Activated CD8-positive, alpha-beta T cell treated with anti-CD3 and anti-CD28 coated beads for 36 hours (primary cell): ENCODE results near the gene GLOD5. TPM values are rescaled to one million over a fixed set of nuclear protein-coding genes. Genes with fewer than 3 reads are reported as not detected.

Experiments used
- ATAC-seq: fragments of 200-7000 bp; cut with Tn5 transposase; one replicate; pipeline ENCODE4 v1.10.0; 2021; ENCODE audit warnings: mild to moderate bottlenecking, moderate library complexity
- CTCF ChIA-PET: fragments of 350-600 bp; sonication (Branson Sonifier 250); formaldehyde crosslinking; loops from one replicate; lab custom pipeline; 2021; ENCODE audit warnings: antibody characterized with exemption; lab: Charles Lee
- POLR2A ChIA-PET: fragments of 350-600 bp; sonication (Branson Sonifier 250); formaldehyde crosslinking; loops from one replicate; lab custom pipeline; 2021; ENCODE audit warnings: antibody characterized with exemption; lab: Charles Lee
- DNase-seq: peaks from one replicate; pipeline ENCODE4 v3.0.0-alpha.2; 2020
- H3K27ac Mint-ChIP-seq: one replicate; pipeline ENCODE4 v1.8.0; 2021; ENCODE audit warnings: mild to moderate bottlenecking, mixed read lengths
- H3K27me3 Mint-ChIP-seq: one replicate; pipeline ENCODE4 v1.8.0; 2021; ENCODE audit warnings: mixed read lengths
- H3K36me3 Mint-ChIP-seq: one replicate; pipeline ENCODE4 v1.8.0; 2021; ENCODE audit warnings: low read depth, mixed read lengths
- H3K4me1 Mint-ChIP-seq: one replicate; pipeline ENCODE4 v1.8.0; 2021; ENCODE audit warnings: low read depth, mixed read lengths
- H3K4me3 Mint-ChIP-seq: one replicate; pipeline ENCODE4 v1.8.0; 2021; ENCODE audit warnings: mild to moderate bottlenecking, moderate library complexity, mixed read lengths
- H3K9me3 Mint-ChIP-seq: one replicate; pipeline ENCODE4 v1.8.0; 2021; ENCODE audit warnings: mixed read lengths
- intact Hi-C: fragments of 100-400 bp; cut with micrococcal nuclease; formaldehyde crosslinking; loops from one replicate; pipeline ENCODE4 v1.10.0; 2022
- total RNA-seq, 2 experiments: library from RNA; stranded (reverse); gene quantifications; one replicate each; pipeline ENCODE4 v1.2.3, GENCODE V29; 2021
- TF ChIP-seq, protein P1 (sequence below): fragments of 200-600 bp; IDR thresholded peaks from one replicate; pipeline ENCODE4 v1.8.0; 2022; ENCODE audit warnings: antibody characterized with exemption, mild to moderate bottlenecking

The GLOD5 gene
- total RNA-seq, 2 experiments from 2014 or later = not detected

DNA sequence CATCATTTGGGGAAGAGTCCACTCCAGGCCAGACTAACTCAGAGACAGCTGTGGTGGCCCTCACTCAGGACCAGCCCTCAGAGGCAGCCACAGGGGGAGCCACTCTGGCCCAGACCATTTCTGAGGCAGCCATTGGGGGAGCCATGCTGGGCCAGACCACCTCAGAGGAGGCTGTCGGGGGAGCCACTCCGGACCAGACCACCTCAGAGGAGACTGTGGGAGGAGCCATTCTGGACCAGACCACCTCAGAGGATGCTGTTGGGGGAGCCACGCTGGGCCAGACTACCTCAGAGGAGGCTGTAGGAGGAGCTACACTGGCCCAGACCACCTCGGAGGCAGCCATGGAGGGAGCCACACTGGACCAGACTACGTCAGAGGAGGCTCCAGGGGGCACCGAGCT is 61.5 kb downstream of the GLOD5 start:
- Mint-ChIP-seq H3K9me3 (no peaks in the 10 kb centered on the region), H3K27me3 (peaks cover 8% of the 10 kb centered on the region), H3K4me3 (no peak overlapping the region), H3K27ac (no peak overlapping the region), H3K36me3 (peaks cover 24% of the 10 kb centered on the region), H3K4me1 (peaks cover 6% of the 10 kb centered on the region)
- CTCF ChIA-PET = no interaction called here
- POLR2A ChIA-PET = interaction anchor here (0.5 kb wide), 1 partner anchor 302 kb away, joined by 3 read pairs; the partner anchor contains the start of gene EBP
- ATAC-seq (no peak), DNase-seq (no peak)
- intact Hi-C loops = no loop called here
- TF ChIP-seq, protein P1, sequence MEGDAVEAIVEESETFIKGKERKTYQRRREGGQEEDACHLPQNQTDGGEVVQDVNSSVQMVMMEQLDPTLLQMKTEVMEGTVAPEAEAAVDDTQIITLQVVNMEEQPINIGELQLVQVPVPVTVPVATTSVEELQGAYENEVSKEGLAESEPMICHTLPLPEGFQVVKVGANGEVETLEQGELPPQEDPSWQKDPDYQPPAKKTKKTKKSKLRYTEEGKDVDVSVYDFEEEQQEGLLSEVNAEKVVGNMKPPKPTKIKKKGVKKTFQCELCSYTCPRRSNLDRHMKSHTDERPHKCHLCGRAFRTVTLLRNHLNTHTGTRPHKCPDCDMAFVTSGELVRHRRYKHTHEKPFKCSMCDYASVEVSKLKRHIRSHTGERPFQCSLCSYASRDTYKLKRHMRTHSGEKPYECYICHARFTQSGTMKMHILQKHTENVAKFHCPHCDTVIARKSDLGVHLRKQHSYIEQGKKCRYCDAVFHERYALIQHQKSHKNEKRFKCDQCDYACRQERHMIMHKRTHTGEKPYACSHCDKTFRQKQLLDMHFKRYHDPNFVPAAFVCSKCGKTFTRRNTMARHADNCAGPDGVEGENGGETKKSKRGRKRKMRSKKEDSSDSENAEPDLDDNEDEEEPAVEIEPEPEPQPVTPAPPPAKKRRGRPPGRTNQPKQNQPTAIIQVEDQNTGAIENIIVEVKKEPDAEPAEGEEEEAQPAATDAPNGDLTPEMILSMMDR = no peak

Other genes with a start within 250 kb of the GLOD5 start
- 100 to 1,000 TPM; 159 to 164 TPM for gene EBP, start 239.9 kb upstream of the GLOD5 start, total RNA-seq
- gene TBC1D25, start 222.0 kb upstream of the GLOD5 start, total RNA-seq = 10 to 100 TPM; 11.4 to 11.9 TPM
- gene RBM3, start 187.3 kb upstream of the GLOD5 start, total RNA-seq = 100 to 1,000 TPM; 191 to 195 TPM
- gene WDR13, start 164.3 kb upstream of the GLOD5 start, total RNA-seq = 10 to 100 TPM; 31.6 to 38.6 TPM
- 10 to 100 TPM; 81.6 to 81.9 TPM for gene WAS, start 77.9 kb upstream of the GLOD5 start, total RNA-seq
- gene SUV39H1, start 65.0 kb upstream of the GLOD5 start, total RNA-seq = 10 to 100 TPM; 26.8 to 28.4 TPM
- not detected for gene GATA1, start 24.8 kb downstream of the GLOD5 start, total RNA-seq
- 10 to 100 TPM; 51.2 to 54.5 TPM for gene HDAC6, start 40.3 kb downstream of the GLOD5 start, total RNA-seq
- not detected for gene ERAS, start 64.8 kb downstream of the GLOD5 start, total RNA-seq
- gene PCSK1N, start 73.9 kb downstream of the GLOD5 start, total RNA-seq = 1 to 10 TPM; 1.1 to 1.4 TPM
- 10 to 100 TPM; 50.1 to 52.2 TPM for gene TIMM17B, start 136.0 kb downstream of the GLOD5 start, total RNA-seq
- 10 to 100 TPM; 63.9 to 66.5 TPM for gene PQBP1, start 136.2 kb downstream of the GLOD5 start, total RNA-seq
- gene SLC35A2, start 149.9 kb downstream of the GLOD5 start, total RNA-seq = 10 to 100 TPM; 14.7 to 15.0 TPM
- 100 to 1,000 TPM; 169 to 177 TPM for gene PIM2, start 157.3 kb downstream of the GLOD5 start, total RNA-seq
- gene OTUD5, start 195.9 kb downstream of the GLOD5 start, total RNA-seq = 10 to 100 TPM; 50.6 to 51.5 TPM
- gene KCND1, start 210.1 kb downstream of the GLOD5 start, total RNA-seq = 1 to 10 TPM; 2.5 to 2.6 TPM
- gene GRIPAP1, start 240.5 kb downstream of the GLOD5 start, total RNA-seq = 10 to 100 TPM; 64.3 to 67.7 TPM